GM19467 (cell line): ENCODE results near the gene LYST.
"Not testable (repeated sequence)": the region's sequence is repeated elsewhere in the genome, so short reads cannot be mapped to it uniquely, and the experiment has no call there.

Source experiments
- ATAC-seq: cut with Tn5 transposase; IDR thresholded peaks from one replicate; pipeline ENCODE4 v1.9.1; 2021; ENCODE audit warnings: mild to moderate bottlenecking, moderate library complexity; ENCODE audit not compliant: unreplicated experiment

Gene LYST

DNA sequence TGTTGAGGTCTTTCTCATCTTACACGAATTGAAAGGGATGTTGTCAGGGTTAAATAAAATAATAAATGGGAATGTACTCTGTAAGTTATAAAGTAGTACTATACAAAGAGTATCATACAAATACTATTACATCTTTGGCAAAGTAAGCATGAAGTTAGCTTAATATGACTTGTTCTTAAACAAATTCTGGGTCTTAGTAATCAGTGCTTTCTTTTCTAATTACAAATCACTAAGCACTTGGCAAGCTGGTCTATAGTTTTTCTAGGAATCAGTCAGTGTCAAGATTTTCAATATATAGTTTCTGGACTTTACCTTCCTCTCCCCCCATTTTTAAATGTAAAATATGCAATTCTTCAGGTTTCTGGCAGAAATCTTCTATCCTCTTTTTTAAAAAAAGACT lies 6.9 kb downstream of the LYST start:
- no peak for ATAC-seq

DNA sequence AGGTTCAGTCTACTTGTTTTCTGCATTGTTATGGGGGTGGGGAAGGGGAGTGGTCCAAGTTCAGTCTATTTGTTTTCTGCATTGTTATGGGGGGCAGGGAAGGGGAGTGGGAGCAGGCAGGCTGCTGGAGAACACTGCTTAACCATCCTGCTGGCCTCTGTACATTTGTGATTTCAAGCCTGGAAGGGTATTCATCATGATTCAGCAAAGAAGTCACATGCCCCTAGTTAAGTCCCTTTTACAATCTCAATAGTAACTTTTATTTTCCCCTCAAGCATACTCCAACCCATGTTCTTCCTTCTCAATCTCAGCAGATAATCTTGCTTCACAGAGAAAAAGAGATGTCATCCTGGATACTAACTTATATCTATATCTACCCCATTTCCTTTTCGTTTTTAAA lies 7.9 kb downstream of the LYST start:
- no peak for ATAC-seq

DNA sequence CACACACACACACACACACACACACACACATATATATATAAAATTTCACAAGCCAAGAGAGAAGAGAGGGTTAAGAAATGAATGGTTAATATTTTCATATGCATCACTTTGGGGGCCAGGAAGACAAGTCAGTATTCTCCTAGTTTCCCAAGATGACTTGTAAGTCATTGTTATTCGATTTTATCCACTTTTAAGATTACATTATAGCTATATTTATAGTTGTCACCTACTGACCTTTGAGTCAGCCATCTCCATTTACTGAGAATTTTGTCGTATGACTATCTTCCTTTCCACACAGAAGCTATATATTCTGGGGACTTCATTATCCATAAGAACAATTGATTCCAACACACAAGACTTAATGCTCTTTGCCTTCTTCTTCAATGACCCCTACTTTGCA lies 8.9 kb downstream of the LYST start:
- ATAC-seq: no peak

DNA sequence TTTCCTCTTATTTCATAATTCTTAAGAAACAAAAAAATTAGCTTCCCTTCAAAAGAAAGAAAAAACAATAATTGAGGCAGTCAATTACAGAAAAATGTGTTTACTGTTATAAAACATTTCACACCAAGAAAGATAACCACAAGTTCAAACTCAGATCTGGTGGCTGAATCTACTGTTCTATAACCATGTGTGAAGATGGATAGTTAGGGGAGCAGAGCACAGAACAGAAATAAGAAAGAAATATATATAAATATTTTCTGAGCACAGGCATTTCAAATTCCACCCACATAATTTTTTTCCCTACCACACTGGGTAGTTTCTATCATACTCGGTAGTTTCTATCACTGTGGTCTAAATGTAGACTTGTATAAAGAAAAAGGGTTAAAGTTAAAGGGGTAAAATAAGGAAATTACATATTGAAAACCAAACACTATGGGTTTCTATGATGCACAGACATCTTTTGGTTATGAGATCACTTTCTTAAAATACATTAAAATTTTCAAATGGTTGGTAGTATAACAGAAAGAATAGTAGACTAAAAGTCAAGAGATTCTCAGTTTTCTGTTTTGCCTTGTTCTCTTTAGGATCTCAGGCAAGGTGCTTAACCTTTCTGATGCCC lies 10.8 kb downstream of the LYST start:
- no peak for ATAC-seq

DNA sequence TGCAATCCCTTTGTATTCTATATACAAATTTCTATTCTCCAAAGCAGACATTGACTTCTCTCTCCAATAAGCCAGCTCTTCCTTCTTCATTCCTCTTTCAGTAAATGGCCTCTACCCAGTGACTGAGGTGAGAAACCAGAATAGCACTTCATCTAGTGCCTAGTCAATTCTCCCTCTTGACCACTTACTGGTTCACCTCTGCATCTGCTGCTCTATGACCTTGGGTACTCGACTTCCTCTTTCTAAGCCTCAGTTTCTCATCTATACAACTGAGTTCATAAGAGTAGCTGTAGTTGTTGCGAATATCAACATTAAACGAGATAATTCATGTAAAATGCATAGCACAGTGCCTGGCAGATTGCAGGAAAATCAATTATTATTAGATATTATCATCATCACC lies 12.4 kb downstream of the LYST start:
- no peak for ATAC-seq

DNA sequence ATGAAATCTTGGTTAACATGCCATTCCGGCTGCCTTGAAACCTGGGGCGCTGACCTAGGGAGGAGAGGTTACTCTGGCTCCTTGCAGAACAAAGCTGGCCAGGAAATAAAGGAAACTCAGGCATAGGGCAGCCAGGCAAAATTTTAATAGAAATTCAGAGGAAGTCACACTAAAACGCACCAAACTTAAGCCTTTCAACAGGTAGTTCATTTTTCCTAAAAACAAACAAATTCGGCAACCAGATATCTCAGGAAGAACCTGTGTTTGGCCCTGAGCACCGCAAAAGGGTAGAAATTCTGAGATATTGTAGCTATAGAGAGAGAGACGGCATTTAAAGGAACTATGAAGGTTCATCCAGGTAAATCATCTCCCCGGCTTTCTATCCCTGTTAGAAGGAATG lies 13.1 kb downstream of the LYST start:
- no peak for ATAC-seq

DNA sequence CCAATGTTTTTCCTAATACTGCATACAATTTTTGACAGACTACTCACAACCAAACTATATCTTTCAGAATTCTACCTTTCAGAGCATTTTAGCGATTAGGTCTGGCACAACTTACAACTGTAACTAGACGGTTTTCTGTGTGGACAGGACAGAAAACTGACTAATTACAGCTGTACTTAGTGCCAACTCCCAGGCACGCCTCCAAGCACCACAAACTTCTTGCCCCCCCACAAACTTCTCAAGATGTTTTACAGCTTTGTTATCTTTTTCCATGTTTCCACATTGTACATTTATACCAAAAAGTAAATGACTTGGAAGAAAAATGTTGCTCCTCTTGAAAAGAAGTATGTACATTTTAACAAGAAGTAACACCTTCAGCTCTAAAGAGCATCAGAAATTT lies 13.8 kb downstream of the LYST start:
- ATAC-seq: no peak

DNA sequence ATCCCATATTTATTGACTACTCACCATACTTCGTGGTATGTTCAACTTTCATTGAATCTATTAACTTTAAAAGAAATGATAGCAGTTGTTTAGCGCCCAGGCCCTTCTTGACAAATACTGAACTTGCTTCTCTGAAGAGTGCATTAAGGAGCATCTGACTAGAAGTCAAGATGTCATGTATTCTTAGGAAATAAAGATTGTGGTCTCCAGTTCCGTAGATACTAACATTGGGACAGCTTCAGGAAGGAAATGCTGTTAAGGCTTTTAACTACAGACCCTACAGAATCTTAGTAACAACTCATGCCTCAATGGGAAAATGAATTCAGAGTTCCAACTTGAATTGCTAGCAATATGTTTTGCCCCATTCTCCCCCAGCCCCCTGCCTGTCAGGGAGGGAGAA lies 14.8 kb downstream of the LYST start:
- ATAC-seq: no peak

DNA sequence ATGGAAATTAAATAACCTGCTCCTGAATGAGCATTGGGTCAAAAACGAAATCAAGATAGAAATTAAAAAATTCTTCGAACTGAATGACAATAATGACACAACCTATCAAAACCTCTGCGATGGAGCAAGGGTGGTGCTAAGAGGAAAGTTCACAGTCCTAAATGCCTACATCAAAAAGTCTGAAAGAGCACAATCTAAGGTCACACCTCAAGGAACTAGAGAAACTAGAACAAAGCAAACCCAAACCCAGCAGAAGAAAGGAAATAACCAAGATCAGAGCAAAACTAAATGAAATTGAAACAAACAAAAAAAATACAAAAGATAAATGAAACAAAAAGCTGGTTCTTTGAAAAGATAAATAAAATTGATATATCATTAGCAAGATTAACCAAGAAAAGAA lies 18.5 kb downstream of the LYST start:
- ATAC-seq: not testable (repeated sequence)

DNA sequence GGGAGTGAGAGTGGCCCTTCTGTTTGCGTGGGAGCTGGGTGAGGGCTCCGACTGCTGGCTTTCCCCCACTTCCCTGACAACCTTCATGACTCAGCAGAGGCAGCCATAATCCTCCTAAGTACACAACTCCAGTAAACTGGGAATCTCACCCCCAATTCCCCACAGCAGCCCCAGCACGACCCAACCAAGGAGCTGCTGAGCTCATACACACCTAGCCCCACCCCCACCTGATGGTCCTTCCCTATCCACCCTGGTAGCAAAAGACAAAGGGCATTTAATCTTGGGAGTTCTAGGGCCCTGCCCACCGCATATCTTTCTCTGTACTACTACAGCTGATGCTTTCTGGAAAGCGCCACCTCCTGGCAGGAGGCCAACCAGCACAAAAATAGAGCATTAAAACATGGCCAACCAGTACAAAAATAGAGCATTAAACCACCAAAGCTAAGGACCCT lies 21.0 kb downstream of the LYST start:
- not testable (repeated sequence) for ATAC-seq

DNA sequence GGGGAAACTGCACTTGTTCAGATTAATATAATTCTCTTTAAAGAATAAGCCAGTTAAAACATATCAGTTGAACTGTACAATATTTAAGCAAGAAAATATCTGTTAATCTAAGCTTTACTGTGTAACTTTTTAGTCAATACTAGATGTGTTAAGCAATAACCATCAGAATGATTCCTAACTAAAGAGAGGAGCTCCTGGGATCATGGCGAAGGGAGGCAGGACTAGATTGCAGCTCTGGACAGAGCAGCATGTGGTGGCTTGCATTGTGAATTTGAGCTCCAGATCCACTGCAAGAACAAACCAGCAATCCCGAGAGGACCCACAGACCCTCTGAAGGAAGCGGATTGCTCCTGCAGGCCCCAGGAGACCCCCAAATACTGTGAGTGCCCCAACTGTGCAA lies 21.9 kb downstream of the LYST start:
- no peak for ATAC-seq

DNA sequence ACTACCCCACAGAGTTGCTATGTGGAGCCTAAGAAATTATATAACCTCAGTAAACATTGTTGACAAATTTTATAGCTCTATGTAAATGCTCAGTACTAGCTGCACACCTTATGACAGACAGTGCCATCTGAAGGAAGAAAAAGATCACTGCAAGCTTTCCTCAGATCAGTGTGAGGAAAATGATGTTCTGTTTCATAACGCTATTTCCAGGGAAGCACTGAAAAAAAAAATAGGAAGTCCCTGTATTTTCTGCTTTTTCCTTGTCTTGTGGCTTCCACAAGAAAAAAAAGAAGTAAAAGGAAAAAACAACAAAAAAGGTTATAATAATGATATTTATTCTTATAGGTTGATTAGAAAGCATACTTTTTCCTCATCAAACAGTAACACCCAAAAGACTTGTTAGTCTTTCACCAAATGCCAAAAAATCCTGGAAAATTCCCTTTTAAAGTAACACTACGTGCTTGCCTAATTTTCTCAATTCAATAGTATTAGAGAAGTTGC lies 23.2 kb downstream of the LYST start:
- ATAC-seq: peak; percentile 56

DNA sequence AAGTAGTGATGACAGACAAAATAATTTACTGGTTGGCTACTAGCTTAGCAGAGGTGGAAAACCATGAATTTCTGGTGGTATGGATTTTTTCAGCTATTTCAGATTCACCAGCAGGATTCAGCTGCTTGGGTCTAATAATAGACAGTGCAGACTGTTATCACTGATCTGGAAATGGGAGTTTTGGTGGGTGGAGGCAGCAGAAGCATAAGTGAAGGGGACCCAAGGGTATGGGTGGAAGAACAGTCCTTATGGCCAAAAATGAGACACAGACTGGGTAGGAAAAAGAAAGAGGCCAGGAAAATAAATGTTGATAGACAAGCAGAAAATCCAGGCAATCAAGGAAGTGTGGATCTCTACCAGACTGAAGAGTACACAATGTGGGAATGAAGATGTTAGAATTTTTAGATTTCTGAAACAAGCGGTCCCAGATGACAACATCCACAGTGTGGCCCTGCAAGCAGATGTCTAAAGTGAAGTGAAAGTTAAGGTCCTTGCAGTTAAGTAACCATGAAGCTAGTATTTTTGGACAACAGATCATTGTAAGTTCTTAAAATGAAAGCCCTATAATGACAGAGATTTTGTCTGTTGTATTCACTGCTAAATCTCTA lies 24.7 kb downstream of the LYST start:
- peak; percentile 77 for ATAC-seq

DNA sequence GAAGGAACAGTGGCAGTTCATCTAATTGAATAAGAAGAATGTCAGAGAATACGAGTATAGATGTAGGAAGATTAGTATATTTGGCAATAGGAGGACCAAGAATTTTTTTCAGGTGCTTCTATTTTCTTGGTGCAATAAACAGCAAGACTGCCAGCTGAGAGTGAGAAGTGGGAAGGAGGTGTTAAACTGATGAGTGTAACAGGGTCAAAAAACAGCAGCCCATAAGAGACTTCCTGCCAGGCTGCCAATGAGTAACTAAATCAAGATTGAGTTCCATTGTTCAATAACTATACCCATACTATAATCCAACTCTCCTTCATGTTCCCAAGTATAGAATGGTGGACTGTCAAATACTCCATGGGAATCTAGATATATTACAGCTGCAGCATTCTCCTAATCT lies 28.7 kb downstream of the LYST start:
- no peak for ATAC-seq

DNA sequence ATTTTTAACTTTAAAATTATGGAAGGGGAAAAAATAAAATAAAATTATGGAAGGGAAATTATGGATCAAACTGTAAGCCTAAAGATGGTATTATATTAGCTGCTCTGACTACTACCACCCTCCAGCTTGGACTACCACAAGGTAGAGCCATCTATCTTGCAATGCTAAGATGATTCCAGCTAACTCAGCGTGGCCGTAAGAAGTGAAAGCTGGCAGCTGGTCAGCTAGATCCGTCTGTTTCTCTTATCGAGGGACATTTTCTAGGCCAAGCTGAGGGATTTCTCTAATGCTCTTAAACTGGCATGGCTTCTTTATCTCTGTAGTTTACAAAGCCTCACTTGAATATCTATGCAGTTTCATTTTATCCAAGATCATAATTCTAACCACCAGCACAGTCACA lies 31.5 kb downstream of the LYST start:
- no peak for ATAC-seq

DNA sequence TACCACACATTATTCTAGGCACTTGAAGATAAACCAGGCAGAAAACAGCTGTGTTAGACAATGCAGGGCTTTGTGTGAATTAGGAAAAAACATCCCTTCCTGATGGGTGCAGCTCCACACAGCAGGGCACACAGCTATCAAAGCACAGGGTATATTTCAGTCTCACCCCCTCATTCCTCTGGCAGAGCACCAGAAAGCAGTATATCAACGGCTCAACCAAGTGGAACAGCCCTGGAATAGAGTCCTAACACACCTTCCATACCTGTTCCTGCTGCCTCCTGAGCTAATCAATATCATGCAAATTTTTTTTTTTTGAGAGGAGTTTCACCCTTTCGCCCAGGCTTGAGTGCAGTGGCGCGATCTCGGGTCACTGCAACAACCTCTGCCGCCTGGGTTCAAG lies 32.1 kb downstream of the LYST start:
- ATAC-seq: no peak

DNA sequence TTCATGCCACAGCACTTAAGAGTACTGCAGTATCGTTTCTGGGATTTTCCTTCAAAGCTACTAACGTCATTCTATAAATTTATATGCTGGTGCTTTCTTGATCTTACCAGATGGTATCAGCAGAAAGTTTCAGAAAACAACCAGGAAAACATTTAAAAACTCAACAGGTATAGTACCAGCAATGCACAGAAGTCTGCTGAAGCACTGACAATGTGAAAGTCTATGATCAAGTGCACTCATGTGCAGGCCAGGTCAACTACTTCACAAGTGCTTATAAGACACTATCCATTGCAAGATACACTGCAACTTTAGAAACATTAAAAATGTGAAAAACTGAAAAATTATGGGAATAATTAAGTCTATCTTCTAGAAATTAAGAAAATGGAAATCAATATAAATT lies 34.7 kb downstream of the LYST start:
- ATAC-seq: no peak

DNA sequence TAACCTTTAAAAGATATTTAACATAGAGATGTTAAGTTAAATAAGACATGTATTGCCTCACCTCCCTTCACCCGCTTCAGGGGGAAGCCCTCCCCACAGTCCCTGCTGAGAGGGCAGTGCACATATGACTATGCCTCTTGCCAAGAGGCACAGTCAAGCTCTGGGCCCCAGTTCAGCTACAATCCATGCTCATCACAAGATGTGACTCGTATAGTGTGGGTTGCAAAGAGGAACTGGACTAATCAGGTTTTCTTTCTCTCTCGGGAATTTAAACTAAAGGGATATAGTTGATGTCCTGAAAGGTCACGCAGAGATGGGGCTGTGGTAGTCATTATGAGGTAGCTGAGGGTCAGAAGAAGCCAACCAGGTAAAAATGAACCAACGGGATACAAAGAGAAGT lies 35.6 kb downstream of the LYST start:
- peak; percentile 80 for ATAC-seq

DNA sequence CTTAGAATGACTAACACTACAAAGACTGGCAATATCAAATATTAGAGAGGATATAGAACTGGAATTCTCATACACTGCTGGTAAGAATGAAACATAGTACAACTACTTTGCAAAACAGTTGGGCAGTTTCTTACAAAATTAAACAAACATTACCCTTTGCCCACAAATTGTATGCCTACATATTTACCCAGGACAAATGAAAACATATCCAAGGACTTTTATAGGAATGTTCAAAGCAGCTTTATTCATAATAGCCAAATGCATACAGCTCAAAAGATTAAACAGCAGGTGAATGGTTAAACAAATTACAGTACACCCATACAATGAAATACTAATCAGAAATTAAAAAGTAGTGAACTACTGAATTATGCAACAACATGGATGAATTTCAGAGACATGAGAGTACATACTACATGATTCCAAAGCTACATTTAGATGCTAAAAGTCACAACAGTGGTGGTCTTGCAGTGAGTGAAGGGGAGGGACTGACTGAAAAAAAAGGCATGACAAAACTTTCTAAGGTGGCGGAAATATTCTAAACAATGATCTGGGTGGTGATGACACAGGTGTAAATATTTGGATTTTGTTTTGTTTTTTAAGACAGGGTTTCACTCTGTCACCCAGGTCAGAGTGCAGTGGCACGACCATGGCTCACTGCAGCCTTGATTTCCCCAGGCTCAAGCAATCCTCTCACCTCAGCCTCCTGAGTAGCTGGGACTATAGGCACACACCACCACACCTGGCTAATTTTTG lies 40.4 kb downstream of the LYST start:
- no peak for ATAC-seq

DNA sequence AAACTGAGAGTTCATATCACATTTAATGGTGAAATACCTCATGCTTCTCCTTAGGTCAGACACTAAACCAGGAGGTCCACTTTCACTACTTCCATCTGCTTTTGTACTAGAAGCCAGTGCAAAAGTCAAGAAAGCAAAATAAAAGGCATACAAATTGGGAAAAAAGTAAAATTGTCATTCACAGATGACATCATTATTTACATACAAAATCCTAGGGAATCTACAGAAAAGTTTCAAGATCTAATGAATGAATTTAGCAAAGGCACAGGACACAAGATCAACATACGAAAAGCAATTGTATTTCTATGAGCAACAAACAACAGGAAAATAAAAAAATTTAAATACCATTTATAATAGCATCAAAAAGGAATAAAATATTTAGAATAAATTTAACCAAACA lies 41.5 kb downstream of the LYST start:
- no peak for ATAC-seq

DNA sequence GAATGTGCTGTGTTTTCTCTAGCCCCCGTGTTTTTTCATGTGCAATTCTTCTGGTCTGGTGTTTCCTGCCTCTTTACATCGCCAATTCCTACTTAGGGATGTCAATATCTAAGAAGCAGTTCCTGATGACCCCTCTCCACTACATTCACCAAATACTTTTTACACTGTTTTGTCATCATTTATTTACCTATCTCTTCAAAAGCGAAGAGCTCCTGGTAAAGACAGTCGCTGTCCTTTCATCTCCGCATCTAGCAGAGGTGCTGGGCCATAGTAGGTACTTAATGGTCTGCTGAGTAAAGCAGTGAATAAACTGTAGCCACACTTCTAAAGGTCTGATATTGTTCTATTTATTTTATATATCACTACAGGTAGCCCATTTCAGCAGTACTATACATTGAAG lies 43.0 kb downstream of the LYST start:
- ATAC-seq: no peak

DNA sequence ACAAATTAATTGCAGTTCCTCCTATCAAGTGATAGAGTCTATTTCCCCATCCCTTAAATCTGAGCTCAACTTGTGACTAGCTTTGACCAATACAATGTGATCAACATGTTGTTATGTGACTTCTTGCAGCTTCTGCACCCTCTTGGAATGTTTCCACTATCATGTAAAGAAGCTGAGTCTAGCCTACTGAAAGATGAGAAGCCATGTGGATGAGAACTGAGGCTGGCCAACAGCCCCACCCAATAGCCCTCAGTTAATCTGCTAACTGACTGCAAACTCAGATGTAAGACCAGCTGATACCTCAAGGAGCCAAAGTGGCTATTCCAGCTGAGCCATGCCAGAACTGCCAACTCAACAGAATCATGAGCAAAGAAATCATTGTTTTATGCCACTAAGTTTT lies 44.0 kb downstream of the LYST start:
- no peak for ATAC-seq
